GM19238 (cell line): Measurements from ENCODE around the gene SLC24A4.
A peak's percentile ranks its signal among the peaks of the same experiment; 100 is the strongest.
"Not testable (repeated sequence)": the region's sequence is repeated elsewhere in the genome, so short reads cannot be mapped to it uniquely, and the experiment has no call there.

ENCODE experiments used
- DNase-seq: peaks from one replicate; pipeline ENCODE4 v3.0.0; 2011; ENCODE audit warnings: low spot score; ENCODE audit not compliant: insufficient read length

SLC24A4 gene

GRCh38 chr14:92369097-92369496 lies 46.1 kb downstream of the SLC24A4 start:
- no peak for DNase-seq

DNA sequence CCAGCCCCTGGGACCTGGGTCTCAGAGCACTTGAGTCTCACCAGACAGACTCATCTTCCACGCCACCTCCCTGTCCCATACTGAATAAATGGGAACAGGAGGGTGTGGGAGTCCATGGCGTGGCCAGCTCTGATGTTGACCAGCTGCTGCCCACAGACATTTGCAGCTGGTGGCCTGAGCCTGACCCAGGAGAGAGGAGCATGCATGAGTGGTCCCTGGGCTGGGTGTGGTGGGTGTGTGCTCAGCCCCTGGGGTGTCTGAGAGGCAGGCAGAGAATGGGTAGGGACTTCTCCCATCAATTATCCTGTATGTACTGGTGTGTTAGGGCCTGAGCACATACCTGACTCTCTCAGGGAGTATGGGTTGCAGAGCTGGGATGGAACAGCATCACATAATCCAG lies 49.3 kb downstream of the SLC24A4 start:
- no peak for DNase-seq

- DNase-seq, result no peak
Observed at GRCh38 chr14:92373336-92373735, 50.4 kb downstream of the SLC24A4 start.

GRCh38 chr14:92380131-92380530 lies 57.2 kb downstream of the SLC24A4 start:
- no peak for DNase-seq

DNA sequence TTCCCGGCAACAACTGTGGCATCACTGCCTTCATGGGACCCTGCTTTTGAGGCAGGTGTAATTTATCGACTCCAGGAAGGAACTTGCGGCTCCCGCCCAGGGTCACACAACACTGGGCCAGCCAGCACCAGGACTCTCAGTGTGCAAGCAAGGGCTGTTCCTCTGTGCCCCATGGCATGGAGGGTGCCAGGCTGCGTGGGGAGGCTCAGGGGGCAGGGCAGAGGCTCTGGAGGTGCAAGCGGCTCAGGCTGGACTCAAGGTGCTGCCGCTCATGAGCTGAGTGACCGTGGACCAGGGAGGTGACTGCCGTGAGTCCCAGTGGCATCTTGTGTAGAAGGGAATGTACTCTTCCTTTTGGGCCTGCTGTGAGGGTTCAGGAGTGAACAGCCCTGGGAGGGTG lies 57.6 kb downstream of the SLC24A4 start:
- DNase-seq, result no peak

DNA sequence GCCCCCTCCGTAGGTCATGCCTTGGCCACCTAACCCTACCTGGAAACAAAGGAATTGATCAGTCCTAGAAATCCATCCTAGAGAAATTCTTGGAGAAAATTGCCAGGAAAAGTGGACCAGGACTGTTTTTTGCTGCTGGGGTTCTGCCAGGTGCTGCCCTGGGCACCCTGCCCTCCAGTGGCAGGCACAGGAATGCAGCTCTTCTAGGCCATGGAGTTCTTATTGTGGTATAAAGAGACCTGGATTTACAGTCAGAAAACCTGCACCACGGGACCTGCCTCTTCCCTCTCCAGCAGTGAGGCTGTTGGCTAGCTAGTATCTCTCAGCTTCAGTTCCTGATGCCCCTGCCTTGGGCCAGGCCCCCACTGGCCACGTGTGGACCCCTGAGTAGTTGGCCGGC lies 59.7 kb downstream of the SLC24A4 start:
- DNase-seq, result no peak

GRCh38 chr14:92383805-92384204 lies 60.8 kb downstream of the SLC24A4 start:
- no peak for DNase-seq

DNA sequence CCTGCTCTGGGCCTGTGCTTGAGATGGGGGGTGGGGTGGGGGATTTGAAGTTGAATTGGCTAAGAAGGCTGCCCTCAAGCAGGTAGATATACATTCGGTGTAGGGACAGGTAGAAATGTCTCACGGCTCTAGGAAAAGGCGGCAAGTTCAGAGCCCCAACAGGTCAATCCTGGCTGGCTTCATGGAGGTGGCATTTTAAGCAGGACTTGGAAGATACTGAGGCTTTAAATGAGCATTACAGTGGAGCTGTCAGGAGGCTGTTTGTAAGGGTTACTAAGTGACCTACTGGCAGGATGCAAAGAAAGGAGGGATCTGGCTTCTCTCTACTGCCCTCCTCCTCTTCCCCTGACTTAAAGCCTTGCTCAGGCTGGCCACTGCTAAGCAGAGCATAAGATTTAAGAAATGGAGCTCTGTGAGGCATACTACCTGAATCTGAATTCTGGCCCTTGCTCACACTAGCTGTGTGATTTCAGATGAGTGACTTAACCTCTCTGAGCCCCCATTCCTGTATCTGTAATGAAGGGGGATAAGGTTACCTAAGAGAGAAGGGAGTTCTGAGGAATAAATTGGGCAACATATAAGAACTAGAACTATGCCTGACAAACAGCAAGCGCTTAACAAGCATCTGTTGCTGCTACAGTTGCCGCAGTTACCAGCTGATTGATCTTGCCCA lies 61.6 kb downstream of the SLC24A4 start:
- DNase-seq, result no peak

- no peak for DNase-seq
Observed at GRCh38 chr14:92385561-92385960, 62.6 kb downstream of the SLC24A4 start.

DNA sequence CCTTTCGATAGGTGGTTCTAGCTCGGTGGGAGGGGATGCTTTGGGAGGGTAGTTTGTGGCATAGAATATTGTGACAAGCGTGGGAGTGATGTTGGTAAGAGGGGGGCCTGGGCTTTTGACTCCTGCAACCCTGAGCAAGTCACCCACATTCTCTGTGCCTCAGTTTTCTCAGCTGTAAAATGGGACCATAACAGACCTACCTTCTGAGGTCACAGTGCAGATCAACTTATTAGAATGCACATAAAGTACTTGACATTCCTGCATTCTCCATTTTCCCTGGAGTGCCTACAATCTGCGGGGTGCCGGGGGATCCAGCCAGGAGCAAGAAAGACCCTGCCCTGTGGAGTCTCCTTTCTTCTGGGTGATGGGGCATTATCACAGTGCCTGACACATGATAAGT lies 63.2 kb downstream of the SLC24A4 start:
- DNase-seq, result no peak

- DNase-seq, result no peak
Observed at GRCh38 chr14:92386637-92387036, 63.7 kb downstream of the SLC24A4 start.

DNA sequence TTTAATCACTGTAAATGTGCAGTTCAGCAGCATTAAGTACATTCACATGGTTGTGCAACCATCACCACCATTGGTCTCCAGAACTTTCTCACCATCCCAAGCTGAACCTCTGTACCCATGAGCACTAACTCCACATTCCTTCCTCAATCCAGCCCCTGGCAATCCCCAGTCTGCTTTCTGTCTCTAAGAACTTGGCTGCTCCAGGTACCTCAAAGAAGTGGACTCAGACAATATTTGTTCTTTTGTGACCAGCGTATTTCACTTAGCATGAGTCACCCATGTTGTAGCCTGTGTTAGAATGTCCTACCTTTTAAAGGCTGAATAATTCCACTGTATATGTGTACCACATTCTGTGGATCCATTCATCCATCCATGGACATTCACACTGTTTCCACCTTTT lies 64.6 kb downstream of the SLC24A4 start:
- no peak for DNase-seq

GRCh38 chr14:92389598-92390158 lies 66.7 kb downstream of the SLC24A4 start:
- no peak for DNase-seq

GRCh38 chr14:92391726-92392125 lies 68.8 kb downstream of the SLC24A4 start:
- DNase-seq, result no peak

DNA sequence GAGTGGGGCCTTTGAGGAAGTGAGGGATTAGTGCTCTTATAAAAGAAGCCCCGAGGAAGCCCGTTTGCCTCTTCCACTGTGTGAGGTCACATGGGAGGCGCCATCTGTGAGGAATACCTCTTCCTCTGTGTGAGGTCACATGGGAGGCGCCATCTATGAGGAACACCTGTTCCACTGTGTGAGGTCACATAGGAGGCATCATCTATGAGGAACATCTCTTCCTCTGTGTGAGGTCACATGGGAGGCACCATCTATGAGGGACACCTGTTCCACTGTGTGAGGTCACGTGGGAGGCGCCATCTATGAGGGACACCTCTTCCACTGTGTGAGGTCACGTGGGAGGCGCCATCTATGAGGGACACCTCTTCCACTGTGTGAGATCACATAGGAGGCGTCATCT lies 69.7 kb downstream of the SLC24A4 start:
- DNase-seq, result no peak

- no peak for DNase-seq
Observed at GRCh38 chr14:92397150-92397952, 74.4 kb downstream of the SLC24A4 start.

- DNase-seq, result no peak
Observed at GRCh38 chr14:92397953-92398564, 75.1 kb downstream of the SLC24A4 start.

- no peak for DNase-seq
Observed at GRCh38 chr14:92398888-92399636, 76.1 kb downstream of the SLC24A4 start.

DNA sequence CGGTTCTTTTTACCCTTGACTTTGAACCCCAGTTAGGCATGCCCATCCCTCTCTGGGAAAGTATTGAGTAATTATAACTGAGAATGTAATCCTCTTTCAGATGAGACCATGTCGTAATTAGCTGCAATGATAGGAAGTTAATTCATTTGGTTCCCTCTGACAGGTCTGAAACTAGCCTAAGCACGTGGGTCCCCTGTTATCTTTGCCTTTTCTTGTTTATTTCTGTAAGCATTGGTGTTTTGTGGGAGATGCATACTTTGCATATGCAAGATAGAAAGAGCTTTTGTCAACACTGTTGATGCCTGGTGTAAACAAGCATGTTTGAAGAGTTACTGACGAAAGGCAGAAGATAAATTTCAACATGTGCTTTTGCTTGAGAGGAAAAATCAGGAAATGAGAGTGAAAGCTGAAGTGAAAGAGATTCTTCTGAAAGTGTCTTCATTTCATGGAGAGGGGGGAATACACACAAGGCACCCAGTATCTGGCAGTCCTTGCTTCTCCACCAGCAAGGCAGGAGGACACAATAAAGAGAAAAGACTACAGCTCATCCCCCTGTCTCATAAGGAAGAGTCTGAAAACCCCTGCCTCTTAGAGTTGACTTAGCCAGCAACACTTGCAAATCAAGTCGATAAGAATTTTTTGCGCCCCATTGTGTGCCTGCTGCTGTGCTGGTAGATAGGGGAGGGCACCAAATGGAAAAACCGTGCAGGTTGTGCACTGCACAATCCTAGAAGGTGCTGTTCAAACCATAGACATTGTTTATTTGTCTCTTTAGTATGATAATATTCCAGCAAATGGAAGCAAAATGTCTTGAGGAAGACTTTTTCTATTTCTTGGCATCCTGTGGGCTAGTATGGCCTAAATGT lies 77.8 kb downstream of the SLC24A4 start:
- DNase-seq, result peak; percentile 39

- no peak for DNase-seq
Observed at GRCh38 chr14:92401561-92401960, 78.6 kb downstream of the SLC24A4 start.

GRCh38 chr14:92402500-92402899 lies 79.5 kb downstream of the SLC24A4 start:
- DNase-seq, result not testable (repeated sequence)
